B cell (primary cell): ENCODE results near the gene FOXJ1. TPM values are rescaled to one million over a fixed set of nuclear protein-coding genes. Genes with fewer than 3 reads are reported as not detected.

Experiments
- ATAC-seq: fragments of 200-7000 bp; cut with Tn5 transposase; one replicate; pipeline ENCODE4 v1.10.0; 2021; ENCODE audit warnings: low read depth, mild to moderate bottlenecking, moderate number of reproducible peaks, moderate library complexity
- CTCF ChIA-PET: fragments of 350-600 bp; sonication (Branson Sonifier 250); formaldehyde crosslinking; loops from one replicate; lab custom pipeline; 2021; ENCODE audit warnings: antibody characterized with exemption, inconsistent platforms; lab: Charles Lee
- POLR2A ChIA-PET: fragments of 350-600 bp; sonication (Branson Sonifier 250); formaldehyde crosslinking; loops from one replicate; lab custom pipeline; 2021; ENCODE audit warnings: antibody characterized with exemption; lab: Charles Lee
- DNase-seq: peaks from one replicate; pipeline ENCODE4 v3.0.0; 2013
- H2AFZ ChIP-seq: 2 replicates; pipeline ENCODE4 v1.6.1; 2012; ENCODE audit warnings: mild to moderate bottlenecking, low read depth, low read length; ENCODE audit not compliant: insufficient read depth, poor library complexity, severe bottlenecking
- H3K27ac ChIP-seq, 2 donors: 1 replicate in 1 of 2; 2 replicates in 1 of 2; pipeline ENCODE4 v1.5.1; 2012 to 2013; ENCODE audit warnings: low read length in 2 of 2, mild to moderate bottlenecking in 2 of 2, moderate library complexity in 1 of 2
- H3K27me3 ChIP-seq, 4 experiments: fragments of 200-600 bp in 1 of 4; sonication (generic) in 1 of 4; replicated peaks in 1 of 4; 1 replicate in 2 of 4; 2 replicates in 2 of 4; pipeline versions ENCODE4 v1.6.1 to v1.7.0; 2013 to 2016; ENCODE audit warnings: low read length in 3 of 4, mild to moderate bottlenecking in 2 of 4, mixed read lengths in 1 of 4, moderate library complexity in 1 of 4; ENCODE audit not compliant: insufficient read depth in 4 of 4, control insufficient read depth in 3 of 4; ENCODE audit errors: control extremely low read depth in 1 of 4
- H3K36me3 ChIP-seq, 2 experiments: replicated peaks in 1 of 2; 1 replicate in 1 of 2; 2 replicates in 1 of 2; pipeline versions ENCODE4 v1.6.1 to v1.7.1; 2013; ENCODE audit warnings: low read length in 1 of 2; ENCODE audit not compliant: insufficient read depth in 2 of 2, control insufficient read depth in 1 of 2; ENCODE audit errors: control extremely low read depth in 1 of 2, extremely low read depth in 1 of 2
- H3K4me1 ChIP-seq, 2 donors: fragments of 200-600 bp in 1 of 2; sonication (generic) in 1 of 2; 1 replicate in 1 of 2; 2 replicates in 1 of 2; pipeline versions ENCODE4 v1.5.1 to v1.6.1; 2013 to 2017; ENCODE audit warnings: low read length in 2 of 2; ENCODE audit not compliant: control insufficient read depth in 2 of 2, insufficient read depth in 2 of 2
- H3K4me2 ChIP-seq: replicated peaks from 2 replicates; pipeline ENCODE3; 2012; ENCODE audit warnings: mild to moderate bottlenecking, low read depth, low read length; ENCODE audit not compliant: poor library complexity, severe bottlenecking
- H3K4me3 ChIP-seq, 5 experiments: fragments of 200-600 bp in 1 of 5; sonication (generic) in 1 of 5; 1 replicate in 3 of 5; 2 replicates in 2 of 5; pipeline versions ENCODE4 v1.5.1 to v1.7.0; 2011 to 2016; ENCODE audit warnings: low read length in 4 of 5, mild to moderate bottlenecking in 4 of 5, low read depth in 2 of 5, control low read depth in 1 of 5, moderate library complexity in 1 of 5; ENCODE audit not compliant: insufficient read depth in 1 of 5; ENCODE audit errors: control extremely low read depth in 1 of 5, extremely low read depth in 1 of 5
- H3K79me2 ChIP-seq: fragments of 200-600 bp; sonication (generic); one replicate; pipeline ENCODE4 v1.6.0; 2016; ENCODE audit warnings: low read length; ENCODE audit not compliant: control insufficient read depth, insufficient read depth
- H3K9ac ChIP-seq: fragments of 200-600 bp; sonication (generic); 2 replicates; pipeline ENCODE4 v1.6.1; 2017; ENCODE audit warnings: mild to moderate bottlenecking, low read length, moderate library complexity
- H3K9me3 ChIP-seq, 3 donors: one replicate each; pipeline versions ENCODE4 v1.6.1 to v1.7.1; 2013; ENCODE audit warnings: low read length in 2 of 3; ENCODE audit not compliant: control insufficient read depth in 2 of 3, insufficient read depth in 1 of 3; ENCODE audit errors: control extremely low read depth in 1 of 3
- H4K20me1 ChIP-seq: 2 replicates; pipeline ENCODE4 v1.6.0; 2012; ENCODE audit warnings: mild to moderate bottlenecking, low read length; ENCODE audit not compliant: insufficient read depth, control insufficient read depth, poor library complexity, severe bottlenecking
- H3K27ac Mint-ChIP-seq: one replicate; pipeline ENCODE4 v1.8.0; 2021; ENCODE audit warnings: mixed read lengths
- H3K27me3 Mint-ChIP-seq: one replicate; pipeline ENCODE4 v1.8.0; 2021; ENCODE audit warnings: mixed read lengths
- H3K4me1 Mint-ChIP-seq: one replicate; pipeline ENCODE4 v1.8.0; 2021; ENCODE audit warnings: mixed read lengths
- H3K4me3 Mint-ChIP-seq: one replicate; pipeline ENCODE4 v1.8.0; 2021; ENCODE audit warnings: mixed read lengths
- H3K9me3 Mint-ChIP-seq: one replicate; pipeline ENCODE4 v1.8.0; 2022; ENCODE audit warnings: mixed read lengths; ENCODE audit not compliant: insufficient read depth
- EZH2 ChIP-seq: IDR thresholded peaks from 2 replicates; pipeline ENCODE4 v1.6.1; 2012; ENCODE audit warnings: borderline replicate concordance, low read depth, mild to moderate bottlenecking, moderate library complexity, low read length; ENCODE audit not compliant: insufficient read depth, poor library complexity, severe bottlenecking
- WGBS: methylation state at CpG from one replicate; pipeline ENCODE4 v1.1.5; 2013; ENCODE audit warnings: missing lambda C conversion rate; ENCODE audit not compliant: insufficient coverage; 5-methylcytosine and 5-hydroxymethylcytosine counted together
- intact Hi-C: fragments of 100-400 bp; cut with micrococcal nuclease; formaldehyde crosslinking; loops from one replicate; pipeline ENCODE4 v1.10.0; 2022
- polyA plus RNA-seq: library from polyadenylated mRNA; depleted of rRNA; stranded (reverse); fragments of >200 nt; gene quantifications from 2 replicates; pipeline ENCODE4 v1.2.3, GENCODE V29; 2012
- total RNA-seq, 2 donors: library from RNA; stranded (reverse); fragments of 120-200 nt in 1 of 2; gene quantifications; 1 replicate in 1 of 2; 2 replicates in 1 of 2; pipeline versions ENCODE4 v1.2.3 to v1.2.4, GENCODE V29; 2013 to 2022
- TF ChIP-seq, protein P1 (sequence below): fragments of 200-600 bp; IDR thresholded peaks from one replicate; pipeline ENCODE4 v1.8.0; 2022; ENCODE audit warnings: antibody characterized with exemption, mild to moderate bottlenecking

Gene FOXJ1
- total and polyA plus RNA-seq, 2 donors (not counting 1 experiment from before 2014, with no cell fraction given) = 0.20 to 1.0 TPM

DNA sequence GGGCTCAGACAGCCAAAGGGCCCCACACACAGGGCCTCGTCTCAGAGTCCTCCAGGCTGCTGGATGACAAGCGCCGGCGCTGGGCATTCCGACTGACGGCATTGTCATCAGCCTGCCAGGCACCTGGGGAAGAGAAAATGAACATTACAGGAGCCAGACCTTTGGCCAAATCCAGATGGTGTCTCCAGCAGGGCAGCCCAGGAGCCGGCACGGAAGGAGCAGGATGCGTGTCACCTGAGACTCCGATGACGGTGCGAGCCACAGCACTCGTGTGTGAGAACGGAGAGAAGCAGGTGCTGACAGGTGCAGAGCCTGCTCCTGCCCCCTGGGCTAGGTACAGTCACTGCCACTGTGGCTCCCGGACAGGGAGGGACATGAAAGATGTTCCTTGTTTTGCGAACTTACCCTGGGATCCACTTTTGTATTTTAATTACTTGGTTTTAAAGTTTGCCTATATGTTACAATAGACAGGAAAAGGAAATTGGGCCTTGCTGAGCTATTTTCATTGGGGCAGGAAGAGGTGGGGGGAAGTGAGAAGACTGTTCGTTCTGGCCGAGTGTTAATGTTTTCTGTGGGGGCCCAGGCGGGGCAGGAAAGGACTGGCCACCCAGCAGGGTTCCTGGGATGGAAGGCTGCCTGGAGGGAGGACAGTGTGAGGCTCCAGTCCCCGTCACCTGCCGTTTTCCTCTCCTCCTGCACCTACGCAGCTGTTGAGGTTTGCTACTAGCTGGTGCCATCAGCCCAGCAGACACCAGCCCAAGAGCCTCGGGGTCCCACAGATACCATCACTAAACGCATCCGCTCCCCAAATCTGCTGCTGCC lies 4.4 kb upstream of the FOXJ1 start:
- ATAC-seq = peak; percentile 50
- no peaks in the 10 kb centered on the region for H4K20me1 ChIP-seq
- H3K4me2 ChIP-seq = peak overlapping the region; percentile 71
- peak overlapping the region in 4 of 5 experiments; percentile 13 to 38 (median 34) for H3K4me3 ChIP-seq
- Mint-ChIP-seq H3K27me3 (no peaks in the 10 kb centered on the region), H3K27ac (peak overlapping the region; percentile 95), H3K4me3 (peak overlapping the region; percentile 81), H3K9me3 (no peaks in the 10 kb centered on the region), H3K4me1 (peaks cover 60% of the 10 kb centered on the region)
- peak overlapping the region; percentile 68 to 86 for H3K27ac ChIP-seq
- H3K4me1 ChIP-seq = peaks cover 51 to 67% of the 10 kb centered on the region in 2 donors
- H3K36me3 ChIP-seq = no peaks in the 10 kb centered on the region
- ChIA-PET POLR2A (no interaction called here), CTCF (interaction anchor here (0.5 to 0.9 kb wide), 5 partner anchors 23 to 374 kb away, joined by 3 to 4 read pairs (median 3); no protein-coding TSS in a partner anchor)
- peak; percentile 75 for DNase-seq
- peaks cover 0 to 10% (median 5%) of the 10 kb centered on the region in 4 experiments for H3K27me3 ChIP-seq
- no peaks in the 10 kb centered on the region for H3K79me2 ChIP-seq
- H3K9me3 ChIP-seq = peaks cover 0 to 4% (median 0%) of the 10 kb centered on the region in 3 donors
- peak overlapping the region; percentile 80 for H2AFZ ChIP-seq
- no peak for TF ChIP-seq EZH2
- TF ChIP-seq, protein P1, sequence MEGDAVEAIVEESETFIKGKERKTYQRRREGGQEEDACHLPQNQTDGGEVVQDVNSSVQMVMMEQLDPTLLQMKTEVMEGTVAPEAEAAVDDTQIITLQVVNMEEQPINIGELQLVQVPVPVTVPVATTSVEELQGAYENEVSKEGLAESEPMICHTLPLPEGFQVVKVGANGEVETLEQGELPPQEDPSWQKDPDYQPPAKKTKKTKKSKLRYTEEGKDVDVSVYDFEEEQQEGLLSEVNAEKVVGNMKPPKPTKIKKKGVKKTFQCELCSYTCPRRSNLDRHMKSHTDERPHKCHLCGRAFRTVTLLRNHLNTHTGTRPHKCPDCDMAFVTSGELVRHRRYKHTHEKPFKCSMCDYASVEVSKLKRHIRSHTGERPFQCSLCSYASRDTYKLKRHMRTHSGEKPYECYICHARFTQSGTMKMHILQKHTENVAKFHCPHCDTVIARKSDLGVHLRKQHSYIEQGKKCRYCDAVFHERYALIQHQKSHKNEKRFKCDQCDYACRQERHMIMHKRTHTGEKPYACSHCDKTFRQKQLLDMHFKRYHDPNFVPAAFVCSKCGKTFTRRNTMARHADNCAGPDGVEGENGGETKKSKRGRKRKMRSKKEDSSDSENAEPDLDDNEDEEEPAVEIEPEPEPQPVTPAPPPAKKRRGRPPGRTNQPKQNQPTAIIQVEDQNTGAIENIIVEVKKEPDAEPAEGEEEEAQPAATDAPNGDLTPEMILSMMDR = no peak
- H3K9ac ChIP-seq = peak overlapping the region; percentile 37
- WGBS = 30% methylated on average over 24 of the region's 25 CpGs
- intact Hi-C loops = no loop called here

DNA sequence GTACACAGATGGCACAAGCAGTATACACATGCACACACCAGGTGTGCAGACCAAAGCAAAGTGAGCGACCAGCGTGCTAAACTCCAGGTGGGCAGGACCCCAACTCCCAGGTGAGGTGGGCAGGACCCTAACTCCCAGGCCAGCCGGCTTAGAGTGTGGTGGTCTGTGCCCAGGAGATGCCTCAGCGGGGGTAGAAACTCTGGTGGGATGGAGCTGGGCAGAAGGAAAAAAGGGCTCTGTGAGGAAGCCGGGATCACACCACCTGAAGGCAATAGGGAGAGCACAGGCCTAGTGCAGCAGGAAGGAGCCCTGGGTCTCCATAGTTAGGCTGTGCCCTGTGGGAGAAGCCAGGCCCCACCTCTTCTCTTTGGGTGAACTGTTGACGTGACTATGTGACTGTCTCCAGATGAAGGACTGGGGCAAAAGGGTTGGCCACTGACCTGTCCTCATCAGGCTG lies 1.6 kb upstream of the FOXJ1 start:
- H3K4me3 ChIP-seq = no peak overlapping the region
- intact Hi-C loops = loop anchor here (5.0 kb wide), 1 partner anchor 40 kb away; no protein-coding TSS in a partner anchor
- DNase-seq (no peak), ATAC-seq (no peak)
- H3K4me1 ChIP-seq = peaks cover 60 to 71% of the 10 kb centered on the region in 2 donors
- TF ChIP-seq, protein P1 = no peak
- TF ChIP-seq EZH2 = no peak
- 92% methylated on average over 4 of the region's 6 CpGs for WGBS
- no peaks in the 10 kb centered on the region for H3K36me3 ChIP-seq
- H3K27me3 Mint-ChIP-seq = peaks cover 9% of the 10 kb centered on the region
- H3K9ac ChIP-seq = no peak overlapping the region
- no peak overlapping the region for H2AFZ ChIP-seq
- no peak overlapping the region for H3K4me2 ChIP-seq
- peaks cover 64% of the 10 kb centered on the region for H3K4me1 Mint-ChIP-seq
- H3K9me3 Mint-ChIP-seq = no peaks in the 10 kb centered on the region
- CTCF ChIA-PET = interaction anchor here (1.2 to 3.0 kb wide), 5 partner anchors 10 to 137 kb away, joined by 3 to 18 read pairs (median 4); no protein-coding TSS in a partner anchor
- H3K27me3 ChIP-seq = peaks cover 0 to 36% (median 11%) of the 10 kb centered on the region in 4 experiments
- H3K79me2 ChIP-seq = no peaks in the 10 kb centered on the region
- H4K20me1 ChIP-seq = no peaks in the 10 kb centered on the region
- peak overlapping the region; percentile 90 for H3K4me3 Mint-ChIP-seq
- POLR2A ChIA-PET = interaction anchor here (0.6 kb wide), 1 partner anchor 287 kb away, joined by 5 read pairs; the partner anchor contains the start of gene WBP2
- H3K27ac Mint-ChIP-seq = peak overlapping the region; percentile 32
- peaks cover 0 to 10% (median 0%) of the 10 kb centered on the region in 3 donors for H3K9me3 ChIP-seq
- no peak overlapping the region for H3K27ac ChIP-seq
